ENCODE measurements around the gene TRIM34. TPM values are rescaled to one million over a fixed set of nuclear protein-coding genes. Genes with fewer than 3 reads are reported as not detected.
"Not testable (repeated sequence)": the region's sequence is repeated elsewhere in the genome, so short reads cannot be mapped to it uniquely, and the experiment has no call there.

Gene TRIM34
- total RNA-seq, 1 donor from 2014 or later = 4.6 TPM

DNA sequence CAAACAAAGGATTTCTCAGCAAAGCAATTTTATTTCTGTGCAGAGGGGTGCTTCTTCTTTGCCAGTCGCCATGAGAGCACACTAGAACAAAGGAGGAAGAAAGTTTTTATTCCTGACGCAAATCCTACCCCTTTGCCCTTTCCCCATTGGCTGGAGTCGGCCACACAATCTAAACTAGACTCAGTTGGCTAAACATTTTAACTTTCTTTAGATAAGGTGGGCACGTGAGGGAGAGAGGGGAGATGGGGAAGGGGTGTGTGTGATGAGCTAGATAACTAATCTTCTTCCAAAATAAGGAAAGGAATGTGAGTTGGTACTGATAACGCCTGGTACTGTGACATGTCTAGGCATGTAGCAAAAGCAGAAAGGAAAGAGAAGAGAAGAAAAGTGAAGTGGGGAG, 65.4 kb downstream of the TRIM34 start:
- Mint-ChIP-seq H3K4me3 (ENCODE audit: unreplicated experiment) (peak overlapping the region; percentile 90), H3K4me1 (ENCODE audit: low read depth, unreplicated experiment) (peaks cover 26% of the 10 kb centered on the region), H3K36me3 (ENCODE audit: low read depth, unreplicated experiment) (peaks cover 11% of the 10 kb centered on the region), H3K9me3 (ENCODE audit: unreplicated experiment) (peaks cover 2% of the 10 kb centered on the region), H3K27me3 (ENCODE audit: low read depth, unreplicated experiment) (no peaks in the 10 kb centered on the region), H3K27ac (ENCODE audit: unreplicated experiment) (peak overlapping the region; percentile 98)
- Histone ChIP-seq H3K9me3 (ENCODE audit: insufficient read depth, low read depth, low read length) (no peaks in the 10 kb centered on the region), H3K36me3 (ENCODE audit: insufficient read depth, low read length) (no peaks in the 10 kb centered on the region), H3K27ac (ENCODE audit: low read depth, low read length) (peak overlapping the region; percentile 83), H4K20me1 (ENCODE audit: insufficient read depth, low read length) (no peaks in the 10 kb centered on the region), H3K4me3 (ENCODE audit: insufficient read depth, low read depth, low read length) (peak overlapping the region; percentile 58), H3K4me2 (ENCODE audit: low read length) (peak overlapping the region; percentile 84), H3K27me3 (ENCODE audit: insufficient read depth, low read length) (no peaks in the 10 kb centered on the region), H2AFZ (ENCODE audit: low read depth, low read length) (peak overlapping the region; percentile 50), H3K4me1 (ENCODE audit: insufficient read depth, low read length) (peaks cover 18% of the 10 kb centered on the region), H3K79me2 (ENCODE audit: insufficient read depth, low read length) (peaks cover 13% of the 10 kb centered on the region), H3K9ac (ENCODE audit: low read length) (peak overlapping the region; percentile 83)
- TF ChIP-seq EZH2 (IDR thresholded peaks at IDR 0.05; ENCODE audit: insufficient read depth, low read length) = no peak
- TF ChIP-seq, protein P1, sequence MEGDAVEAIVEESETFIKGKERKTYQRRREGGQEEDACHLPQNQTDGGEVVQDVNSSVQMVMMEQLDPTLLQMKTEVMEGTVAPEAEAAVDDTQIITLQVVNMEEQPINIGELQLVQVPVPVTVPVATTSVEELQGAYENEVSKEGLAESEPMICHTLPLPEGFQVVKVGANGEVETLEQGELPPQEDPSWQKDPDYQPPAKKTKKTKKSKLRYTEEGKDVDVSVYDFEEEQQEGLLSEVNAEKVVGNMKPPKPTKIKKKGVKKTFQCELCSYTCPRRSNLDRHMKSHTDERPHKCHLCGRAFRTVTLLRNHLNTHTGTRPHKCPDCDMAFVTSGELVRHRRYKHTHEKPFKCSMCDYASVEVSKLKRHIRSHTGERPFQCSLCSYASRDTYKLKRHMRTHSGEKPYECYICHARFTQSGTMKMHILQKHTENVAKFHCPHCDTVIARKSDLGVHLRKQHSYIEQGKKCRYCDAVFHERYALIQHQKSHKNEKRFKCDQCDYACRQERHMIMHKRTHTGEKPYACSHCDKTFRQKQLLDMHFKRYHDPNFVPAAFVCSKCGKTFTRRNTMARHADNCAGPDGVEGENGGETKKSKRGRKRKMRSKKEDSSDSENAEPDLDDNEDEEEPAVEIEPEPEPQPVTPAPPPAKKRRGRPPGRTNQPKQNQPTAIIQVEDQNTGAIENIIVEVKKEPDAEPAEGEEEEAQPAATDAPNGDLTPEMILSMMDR (IDR thresholded peaks at IDR 0.05; ENCODE audit: insufficient read depth, low read depth, low read length) = no peak
- DNase-seq (ENCODE audit: low read depth) (peak; percentile 28), FAIRE-seq (peak; percentile 13)

DNA sequence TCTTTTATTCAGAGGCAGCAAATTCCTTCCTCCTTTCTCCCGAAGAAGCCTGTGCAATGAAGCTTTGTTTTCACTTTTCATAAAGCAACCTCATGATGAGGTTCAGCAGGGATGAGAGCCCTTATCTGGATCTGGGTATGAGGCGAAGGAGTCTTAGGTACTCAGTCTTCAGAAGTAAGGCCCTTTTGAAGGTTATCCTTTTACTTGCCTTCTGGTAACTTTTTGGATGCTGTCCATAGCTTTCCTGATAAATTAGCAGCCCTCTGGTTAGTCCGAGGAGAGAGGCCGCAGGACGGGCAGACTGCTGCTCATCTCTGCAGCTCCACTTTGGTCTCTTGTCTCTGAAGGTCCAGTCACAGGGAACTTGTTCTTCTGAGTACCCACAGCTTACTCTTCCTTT, 65.9 kb downstream of the TRIM34 start:
- peak overlapping the region; percentile 90 for H3K4me3 Mint-ChIP-seq (ENCODE audit: unreplicated experiment)
- Histone ChIP-seq H3K4me1 (ENCODE audit: insufficient read depth, low read length) (peaks cover 16% of the 10 kb centered on the region), H3K4me3 (ENCODE audit: insufficient read depth, low read depth, low read length) (peak overlapping the region; percentile 58), H3K36me3 (ENCODE audit: insufficient read depth, low read length) (no peaks in the 10 kb centered on the region), H3K79me2 (ENCODE audit: insufficient read depth, low read length) (peaks cover 13% of the 10 kb centered on the region), H3K27me3 (ENCODE audit: insufficient read depth, low read length) (no peaks in the 10 kb centered on the region), H3K4me2 (ENCODE audit: low read length) (peak overlapping the region; percentile 84), H3K9ac (ENCODE audit: low read length) (peak overlapping the region; percentile 83), H3K27ac (ENCODE audit: low read depth, low read length) (peak overlapping the region; percentile 83), H4K20me1 (ENCODE audit: insufficient read depth, low read length) (no peaks in the 10 kb centered on the region), H3K9me3 (ENCODE audit: insufficient read depth, low read depth, low read length) (no peaks in the 10 kb centered on the region), H2AFZ (ENCODE audit: low read depth, low read length) (peak overlapping the region; percentile 50)
- peaks cover 2% of the 10 kb centered on the region for H3K9me3 Mint-ChIP-seq (ENCODE audit: unreplicated experiment)
- no peak for FAIRE-seq
- no peak for TF ChIP-seq EZH2 (IDR thresholded peaks at IDR 0.05; ENCODE audit: insufficient read depth, low read length)
- TF ChIP-seq, protein P1 (IDR thresholded peaks at IDR 0.05; ENCODE audit: insufficient read depth, low read depth, low read length) = no peak
- peak overlapping the region; percentile 98 for H3K27ac Mint-ChIP-seq (ENCODE audit: unreplicated experiment)
- peaks cover 11% of the 10 kb centered on the region for H3K36me3 Mint-ChIP-seq (ENCODE audit: low read depth, unreplicated experiment)
- H3K4me1 Mint-ChIP-seq (ENCODE audit: low read depth, unreplicated experiment) = peaks cover 24% of the 10 kb centered on the region
- peak; percentile 27 for DNase-seq (ENCODE audit: low read depth)
- no peaks in the 10 kb centered on the region for H3K27me3 Mint-ChIP-seq (ENCODE audit: low read depth, unreplicated experiment)

DNA sequence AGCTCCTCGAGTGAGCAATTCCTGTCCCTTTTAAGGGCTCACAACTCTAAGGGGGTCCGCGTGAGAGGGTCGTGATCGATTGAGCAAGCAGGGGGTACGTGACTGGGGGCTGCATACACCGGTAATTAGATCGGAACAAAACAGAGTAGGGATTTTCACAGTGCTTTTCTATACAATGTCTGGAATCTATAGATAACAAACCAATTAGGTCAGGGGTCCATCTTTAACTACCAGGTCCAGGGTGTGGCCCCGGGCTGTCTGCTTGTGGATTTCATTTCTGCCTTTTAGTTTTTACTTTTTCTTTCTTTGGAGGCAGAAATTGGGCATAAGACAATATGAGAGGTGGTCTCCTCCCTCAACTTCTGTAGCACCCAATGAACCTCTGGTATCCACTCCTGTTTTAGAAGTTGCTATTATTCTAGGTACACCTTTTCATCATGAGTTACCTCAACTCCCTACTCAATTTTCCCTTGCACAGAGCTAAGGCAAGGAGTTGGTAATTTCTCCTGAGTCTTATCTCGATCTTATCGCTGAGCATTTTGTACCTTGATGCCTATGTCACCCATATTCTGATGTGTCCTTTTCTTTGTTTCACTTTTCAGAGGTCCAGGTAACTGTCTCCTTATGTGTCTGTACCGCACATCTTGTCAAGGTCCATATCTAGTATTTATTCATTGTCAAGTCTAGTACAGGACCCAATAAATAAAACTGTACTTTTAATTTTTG, 66.6 kb downstream of the TRIM34 start:
- H3K9me3 ChIP-seq (ENCODE audit: insufficient read depth, low read depth, low read length); H3K36me3 ChIP-seq (ENCODE audit: insufficient read depth, low read length); H3K9ac ChIP-seq (ENCODE audit: low read length); DNase-seq (ENCODE audit: low read depth); H3K27me3 ChIP-seq (ENCODE audit: insufficient read depth, low read length); H3K27me3 Mint-ChIP-seq (ENCODE audit: low read depth, unreplicated experiment); H3K9me3 Mint-ChIP-seq (ENCODE audit: unreplicated experiment); H3K4me3 ChIP-seq (ENCODE audit: insufficient read depth, low read depth, low read length); FAIRE-seq; H4K20me1 ChIP-seq (ENCODE audit: insufficient read depth, low read length); H3K27ac ChIP-seq (ENCODE audit: low read depth, low read length); H2AFZ ChIP-seq (ENCODE audit: low read depth, low read length): not testable (repeated sequence)
- H3K79me2 ChIP-seq (ENCODE audit: insufficient read depth, low read length) = peaks cover 13% of the 10 kb centered on the region
- peaks cover 27% of the 10 kb centered on the region for H3K4me1 Mint-ChIP-seq (ENCODE audit: low read depth, unreplicated experiment)
- H3K4me1 ChIP-seq (ENCODE audit: insufficient read depth, low read length) = peaks cover 16% of the 10 kb centered on the region
- peak overlapping the region; percentile 90 for H3K4me3 Mint-ChIP-seq (ENCODE audit: unreplicated experiment)
- peaks cover 16% of the 10 kb centered on the region for H3K36me3 Mint-ChIP-seq (ENCODE audit: low read depth, unreplicated experiment)
- peak overlapping the region; percentile 84 for H3K4me2 ChIP-seq (ENCODE audit: low read length)
- peak overlapping the region; percentile 98 for H3K27ac Mint-ChIP-seq (ENCODE audit: unreplicated experiment)

All from astrocyte (in vitro differentiated cells and primary cell).